GM12878 (cell line): ENCODE measurements around the gene NAP1L1. TPM values are rescaled to one million over a fixed set of nuclear protein-coding genes. Genes with fewer than 3 reads are reported as not detected.

Source experiments
- ATAC-seq: fragments of 200-7000 bp; cut with Tn5 transposase; 3 replicates; pipeline ENCODE4 v1.9.1; 2020; ENCODE audit warnings: mild to moderate bottlenecking, moderate library complexity
- BruUV-seq: library from RNA; stranded (reverse); fragments of 400-500 nt; replicated peaks from 2 replicates; lab custom pipeline; 2021; lab: Mats Ljungman, UMichigan
- CTCF ChIA-PET: fragments of 300-600 bp; sonication (Branson Sonifier 250); formaldehyde crosslinking; extraction: SDS; loops from one replicate; lab custom pipeline; 2021; ENCODE audit warnings: inconsistent platforms; lab: Yijun Ruan, JAX
- POLR2A ChIA-PET: fragments of 350-600 bp; formaldehyde crosslinking; extraction: SDS; loops from one replicate; lab custom pipeline; 2021; ENCODE audit warnings: inconsistent platforms; lab: Charles Lee
- RAD21 ChIA-PET: fragments of 300-600 bp; sonication (Branson Sonifier 250); formaldehyde crosslinking; loops from one replicate; lab custom pipeline; 2023; ENCODE audit warnings: antibody characterized with exemption; ENCODE audit not compliant: unreplicated experiment; lab: Charles Lee
- SMC1A ChIA-PET: fragments of 300-600 bp; sonication (Branson Sonifier 250); formaldehyde crosslinking; loops from one replicate; lab custom pipeline; 2023; ENCODE audit not compliant: unreplicated experiment, uncharacterized antibody; lab: Charles Lee
- DNase-seq: peaks from one replicate; pipeline ENCODE4 v3.0.0-alpha.2; 2011; ENCODE audit warnings: low read depth, low spot score
- FAIRE-seq: peaks from 3 replicates; lab custom pipeline; 2011; peaks lifted over from hg19 to GRCh38; lab: Jason Lieb, UNC
- H2AFZ ChIP-seq: 2 replicates; pipeline ENCODE4 v1.6.0; 2011; ENCODE audit warnings: low read depth, low read length, control low read depth; ENCODE audit not compliant: control insufficient read depth
- H3K27ac ChIP-seq: 2 replicates; pipeline ENCODE4 v1.5.1; 2011; ENCODE audit warnings: control low read depth; ENCODE audit not compliant: control insufficient read depth, insufficient read depth
- H3K27me3 ChIP-seq, 2 experiments: replicated peaks in 1 of 2; 2 replicates each; pipeline versions ENCODE4 v1.6.0 to v1.6.1; 2011; ENCODE audit warnings: low read length in 1 of 2; ENCODE audit not compliant: control insufficient read depth in 2 of 2, insufficient read depth in 2 of 2
- H3K36me3 ChIP-seq, 2 experiments: 2 replicates each; pipeline ENCODE4 v1.5.1; 2011; ENCODE audit warnings: low read length in 1 of 2; ENCODE audit not compliant: control insufficient read depth in 2 of 2, insufficient read depth in 2 of 2
- H3K4me1 ChIP-seq: 2 replicates; pipeline ENCODE4 v1.6.1; 2011; ENCODE audit warnings: mild to moderate bottlenecking, low read length, moderate library complexity, mixed read lengths; ENCODE audit not compliant: control insufficient read depth, insufficient read depth
- H3K4me2 ChIP-seq: 2 replicates; pipeline ENCODE4 v1.6.0; 2011; ENCODE audit warnings: control low read depth; ENCODE audit not compliant: control insufficient read depth, insufficient read depth
- H3K4me3 ChIP-seq: fragments of 200-600 bp; sonication (generic); 2 replicates; pipeline ENCODE4 v1.5.1; 2016
- H3K79me2 ChIP-seq: 2 replicates; pipeline ENCODE4 v1.6.0; 2011; ENCODE audit warnings: low read length; ENCODE audit not compliant: control insufficient read depth, insufficient read depth
- H3K9ac ChIP-seq: 2 replicates; pipeline ENCODE4 v1.8.0; 2011; ENCODE audit warnings: low read length, control low read depth, mixed read lengths; ENCODE audit not compliant: control insufficient read depth, insufficient read depth
- H3K9me3 ChIP-seq: replicated peaks from 3 replicates; pipeline ENCODE4 v1.5.1; 2011; ENCODE audit warnings: mild to moderate bottlenecking, low read length; ENCODE audit not compliant: control insufficient read depth, insufficient read depth
- H4K20me1 ChIP-seq: 2 replicates; pipeline ENCODE4 v1.6.0; 2011; ENCODE audit not compliant: control insufficient read depth, insufficient read depth
- ATF7 ChIP-seq: fragments of 450-650 bp; IDR thresholded peaks from 2 replicates; pipeline ENCODE4 v1.6.1; 2016; ENCODE audit warnings: low read depth, mild to moderate bottlenecking
- BMI1 ChIP-seq: fragments of 450-650 bp; IDR thresholded peaks from 2 replicates; pipeline ENCODE4 v1.6.1; 2016; ENCODE audit warnings: mild to moderate bottlenecking, moderate library complexity, borderline replicate concordance
- E2F4 ChIP-seq: IDR thresholded peaks from 2 replicates; pipeline ENCODE4 v1.6.1; 2012; ENCODE audit warnings: low read depth, low read length, improper control_type of control experiment
- MTA3 ChIP-seq: IDR thresholded peaks from 2 replicates; pipeline ENCODE4 v1.6.1; 2012; ENCODE audit warnings: low read length, inconsistent platforms, borderline replicate concordance
- RAD51 ChIP-seq: fragments of 450-650 bp; IDR thresholded peaks from 2 replicates; pipeline ENCODE4 v1.6.1; 2016; ENCODE audit warnings: moderate library complexity, mild to moderate bottlenecking, inconsistent platforms
- SMAD5 ChIP-seq: IDR thresholded peaks from 2 replicates; pipeline ENCODE4 v1.6.1; 2016; ENCODE audit warnings: antibody characterized with exemption, low read depth
- SMC3 ChIP-seq: IDR thresholded peaks from 2 replicates; pipeline ENCODE4 v1.6.1; 2011; ENCODE audit warnings: low read length, improper control_type of control experiment, borderline replicate concordance
- SUPT20H ChIP-seq: IDR thresholded peaks from 2 replicates; pipeline ENCODE4 v1.6.1; 2011; ENCODE audit warnings: low read depth, mild to moderate bottlenecking, low read length, moderate library complexity, borderline replicate concordance; ENCODE audit not compliant: control insufficient read depth
- USF2 ChIP-seq: IDR thresholded peaks from 2 replicates; pipeline ENCODE4 v1.6.1; 2011; ENCODE audit warnings: low read depth, low read length, improper control_type of control experiment, borderline replicate concordance
- ZBTB11 ChIP-seq: fragments of 450-650 bp; formaldehyde crosslinking; IDR thresholded peaks from 2 replicates; pipeline ENCODE4 v1.5.0; 2022; ENCODE audit warnings: mild to moderate bottlenecking, missing genetic modification characterization
- ZBTB33 ChIP-seq: fragments of 450-650 bp; IDR thresholded peaks from 2 replicates; pipeline ENCODE4 v1.6.1; 2017; ENCODE audit warnings: mild to moderate bottlenecking
- ZNF207 ChIP-seq: fragments of 450-650 bp; IDR thresholded peaks from 2 replicates; pipeline ENCODE4 v1.6.1; 2014; ENCODE audit warnings: antibody characterized with exemption, mild to moderate bottlenecking, borderline replicate concordance
- ZNF622 ChIP-seq: fragments of 450-650 bp; IDR thresholded peaks from 2 replicates; pipeline ENCODE4 v1.6.1; 2017; ENCODE audit warnings: mild to moderate bottlenecking, inconsistent platforms
- WGBS: methylation state at CpG from one replicate; pipeline ENCODE4 v1.1.6; 2016; ENCODE audit warnings: low lambda C conversion rate; ENCODE audit not compliant: insufficient replicate concordance, insufficient coverage; ENCODE audit errors: missing lambda C conversion rate; 5-methylcytosine and 5-hydroxymethylcytosine counted together
- in situ Hi-C: fragments of 300-500 bp; cut with MboI; formaldehyde crosslinking; loops from 9 replicates; pipeline ENCODE4 v1.14.3; 2018; ENCODE audit warnings: mixed read lengths
- intact Hi-C: fragments of 100-400 bp; cut with micrococcal nuclease; formaldehyde crosslinking; loops from one replicate; pipeline ENCODE4 v1.14.2; 2022; ENCODE audit not compliant: unreplicated experiment
- polyA plus RNA-seq, 11 experiments: library from polyadenylated mRNA; depleted of rRNA in 4 of 11; unstranded in 6 of 11; stranded (reverse) in 5 of 11; fragments of >200 nt; fragmentation: Nextera tagmentation in 4 of 11; fragmentation: Illumina TruSeq in 1 of 11; extraction: Ambion mirVana in 4 of 11; extraction: Trizol in 1 of 11; gene quantifications; 1 replicate in 1 of 11; 2 replicates in 10 of 11; pipeline versions ENCODE4 v1.2.1 to v1.2.3, GENCODE V29; 2011 to 2016; ENCODE audit warnings: inconsistent platforms in 2 of 11, missing spikeins in 2 of 11, low read depth in 1 of 11
- total RNA-seq, 4 experiments: library from RNA; depleted of rRNA in 3 of 4; stranded (reverse); fragments of >200 nt in 3 of 4; fragmentation: Illumina TruSeq in 1 of 4; extraction: Trizol in 1 of 4; gene quantifications; 2 replicates each; pipeline versions ENCODE4 v1.2.1 to v1.2.3, GENCODE V29; 2013 to 2021

The NAP1L1 gene
- total and polyA plus RNA-seq, 10 of the 15 experiments (the other 5 are each of a cell fraction or from before 2014, with no cell fraction given): 256 to 1,036 (median 536) TPM

GRCh38 chr12:76047742-76048141 is 36.7 kb downstream of the NAP1L1 start:
- H3K27ac ChIP-seq: no peak overlapping the region
- no TSS peak for BruUV-seq
- no peaks in the 10 kb centered on the region for H3K9me3 ChIP-seq
- RAD21 ChIA-PET: interaction anchor here (0.7 to 2.0 kb wide), 3 partner anchors 11 to 489 kb away, joined by 4 to 5 read pairs (median 4); no protein-coding TSS in a partner anchor
- H3K4me3 ChIP-seq: no peak overlapping the region
- H3K36me3 ChIP-seq: peaks cover 2 to 12% of the 10 kb centered on the region in 2 experiments
- in situ Hi-C loops: no loop called here
- H4K20me1 ChIP-seq: no peaks in the 10 kb centered on the region
- H3K9ac ChIP-seq: no peak overlapping the region
- H2AFZ ChIP-seq: no peak overlapping the region
- no peaks in the 10 kb centered on the region for H3K79me2 ChIP-seq
- no peaks in the 10 kb centered on the region for H3K27me3 ChIP-seq
- no peak for DNase-seq
- CTCF ChIA-PET: interaction anchor here (0.6 to 3.2 kb wide), 11 partner anchors 11 to 575 kb away, joined by 3 to 13 read pairs (median 5); no protein-coding TSS in a partner anchor
- TF ChIP-seq ZNF207: no peak
- no peak for TF ChIP-seq ZBTB33
- TF ChIP-seq ZNF622: no peak
- TF ChIP-seq ZBTB11 (CRISPR knock-in tag): no peak
- TF ChIP-seq BMI1: no peak
- no peak for TF ChIP-seq SMC3
- no peak for TF ChIP-seq E2F4
- TF ChIP-seq RAD51: no peak
- no peak for TF ChIP-seq MTA3
- TF ChIP-seq SMAD5: no peak
- TF ChIP-seq ATF7: no peak
- no peak for TF ChIP-seq USF2
- TF ChIP-seq SUPT20H: no peak
- TF ChIP-seq, all 136 proteins: peak for 0
- 69% methylated on average over 2 of the region's 2 CpGs for WGBS
- SMC1A ChIA-PET: interaction anchor here (0.6 to 2.9 kb wide), 10 partner anchors 8 to 539 kb away, joined by 3 to 11 read pairs (median 6); no protein-coding TSS in a partner anchor
- no peak for ATAC-seq
- intact Hi-C loops: no loop called here
- POLR2A ChIA-PET: interaction anchor here (0.7 to 2.0 kb wide), 3 partner anchors 16 to 88 kb away, joined by 3 to 5 read pairs (median 5); partner anchors contain the start of gene PHLDA1
- peak; percentile 31 for FAIRE-seq
- H3K4me1 ChIP-seq: no peaks in the 10 kb centered on the region
- no peak overlapping the region for H3K4me2 ChIP-seq
